SK-N-SH treated with all-trans-retinoic acid at 6 μM for 48 hours (cell line): Measurements from ENCODE around the gene KRTAP13-2.

ENCODE experiments used
- ATAC-seq: fragments of 200-7000 bp; cut with Tn5 transposase; 3 replicates; pipeline ENCODE4 v1.9.1; 2020; ENCODE audit warnings: mild to moderate bottlenecking, moderate library complexity
- BACH2 ChIP-seq: fragments of 250-450 bp; sonication (Bioruptor Pico); IDR thresholded peaks from 2 replicates; pipeline ENCODE4 v1.9.0; 2021; ENCODE audit warnings: mild to moderate bottlenecking, borderline replicate concordance
- CSDC2 ChIP-seq: fragments of 250-450 bp; sonication (Bioruptor Pico); IDR thresholded peaks from 2 replicates; pipeline ENCODE4 v1.5.0; 2020; ENCODE audit warnings: mild to moderate bottlenecking, moderate library complexity
- CSRNP3 ChIP-seq: fragments of 250-450 bp; sonication (Bioruptor Pico); IDR thresholded peaks from 2 replicates; pipeline ENCODE4 v1.5.1; 2021; ENCODE audit warnings: mild to moderate bottlenecking, moderate library complexity
- ESRRG ChIP-seq: fragments of 250-450 bp; sonication (Bioruptor Pico); IDR thresholded peaks from 2 replicates; pipeline ENCODE4 v1.6.1; 2021; ENCODE audit warnings: mild to moderate bottlenecking
- GLIS3 ChIP-seq: fragments of 250-450 bp; sonication (Bioruptor Pico); IDR thresholded peaks from 2 replicates; pipeline ENCODE4 v1.5.0; 2020; ENCODE audit warnings: mild to moderate bottlenecking, moderate library complexity
- ISL1 ChIP-seq: fragments of 250-450 bp; sonication (Bioruptor Pico); IDR thresholded peaks from 2 replicates; pipeline ENCODE4 v2.1.2; 2022; ENCODE audit warnings: mild to moderate bottlenecking, moderate library complexity
- OSR1 ChIP-seq: fragments of 250-450 bp; sonication (Bioruptor Pico); IDR thresholded peaks from 2 replicates; pipeline ENCODE4 v1.8.0; 2022; ENCODE audit warnings: moderate library complexity, mild to moderate bottlenecking, inconsistent platforms
- PATZ1 ChIP-seq: fragments of 250-450 bp; sonication (Bioruptor Pico); IDR thresholded peaks from 2 replicates; pipeline ENCODE4 v1.8.0; 2020; ENCODE audit warnings: mild to moderate bottlenecking, moderate library complexity, borderline replicate concordance
- POU6F1 ChIP-seq: fragments of 250-450 bp; sonication (Bioruptor Pico); IDR thresholded peaks from 2 replicates; pipeline ENCODE4 v1.8.0; 2021; ENCODE audit warnings: low read depth, mild to moderate bottlenecking, moderate library complexity, borderline replicate concordance
- SNAI2 ChIP-seq: fragments of 250-450 bp; sonication (Bioruptor Pico); IDR thresholded peaks from 2 replicates; pipeline ENCODE4 v1.5.0; 2020; ENCODE audit warnings: mild to moderate bottlenecking, moderate library complexity
- TCF4 ChIP-seq: fragments of 250-450 bp; sonication (Bioruptor Pico); IDR thresholded peaks from 2 replicates; pipeline ENCODE4 v1.8.0; 2021; ENCODE audit warnings: mild to moderate bottlenecking, moderate library complexity, borderline replicate concordance
- TOX ChIP-seq: fragments of 250-450 bp; sonication (Bioruptor Pico); IDR thresholded peaks from 2 replicates; pipeline ENCODE4 v1.8.0; 2021; ENCODE audit warnings: mild to moderate bottlenecking, moderate library complexity, borderline replicate concordance
- TSHZ2 ChIP-seq: fragments of 250-450 bp; sonication (Bioruptor Pico); IDR thresholded peaks from 2 replicates; pipeline ENCODE4 v1.5.0; 2020; ENCODE audit warnings: mild to moderate bottlenecking, moderate library complexity
- ZC3H10 ChIP-seq: fragments of 250-450 bp; sonication (Bioruptor Pico); IDR thresholded peaks from 2 replicates; pipeline ENCODE4 v1.5.1; 2021; ENCODE audit warnings: mild to moderate bottlenecking, moderate library complexity
- ZFP3 ChIP-seq: fragments of 250-450 bp; sonication (Bioruptor Pico); IDR thresholded peaks from 2 replicates; pipeline ENCODE4 v1.5.0; 2020; ENCODE audit warnings: mild to moderate bottlenecking, moderate library complexity
- ZFP30 ChIP-seq: fragments of 450-650 bp; formaldehyde crosslinking; IDR thresholded peaks from 2 replicates; pipeline ENCODE4 v1.5.0; 2022; ENCODE audit warnings: mild to moderate bottlenecking, moderate library complexity
- ZNF565 ChIP-seq: fragments of 450-650 bp; formaldehyde crosslinking; conservative IDR thresholded peaks from 2 replicates; pipeline ENCODE4 v1.5.0; 2020; ENCODE audit warnings: low read depth, mild to moderate bottlenecking, moderate library complexity
- ZNF70 ChIP-seq: fragments of 450-650 bp; formaldehyde crosslinking; IDR thresholded peaks from 2 replicates; pipeline ENCODE4 v1.5.0; 2020; ENCODE audit warnings: mild to moderate bottlenecking, moderate library complexity
- ZNF8 ChIP-seq: fragments of 450-650 bp; formaldehyde crosslinking; IDR thresholded peaks from 2 replicates; pipeline ENCODE4 v1.5.0; 2020; ENCODE audit warnings: mild to moderate bottlenecking, moderate library complexity

The KRTAP13-2 gene

GRCh38 chr21:30337772-30338171 lies 34.3 kb downstream of the KRTAP13-2 start:
- TF ChIP-seq TCF4 (CRISPR knock-in tag) (no peak), SNAI2 (no peak), PATZ1 (CRISPR knock-in tag) (no peak), ZNF8 (no peak), ZFP30 (CRISPR knock-in tag) (no peak)
- no peak for ATAC-seq

GRCh38 chr21:30337276-30337744 lies 34.8 kb downstream of the KRTAP13-2 start, which contains the start of gene KRTAP27-1:
KRTAP27-1 (minus strand) TSS chr21:30337694; CDS start chr21:30337668, 26 bp downstream.
- TF ChIP-seq OSR1 (no peak), ZNF565 (CRISPR knock-in tag) (no peak), SNAI2 (no peak), ZC3H10 (CRISPR knock-in tag) (no peak), TCF4 (CRISPR knock-in tag) (no peak), POU6F1 (CRISPR knock-in tag) (no peak), BACH2 (CRISPR knock-in tag) (no peak), ISL1 (CRISPR knock-in tag) (no peak), ZFP3 (no peak), ZNF70 (CRISPR knock-in tag) (no peak), ZFP30 (CRISPR knock-in tag) (no peak), CSRNP3 (CRISPR knock-in tag) (no peak), ZNF8 (no peak), GLIS3 (CRISPR knock-in tag) (no peak)
- ATAC-seq, result no peak

- ATAC-seq, result no peak
- no peak for TF ChIP-seq TSHZ2 (CRISPR knock-in tag)
- no peak for TF ChIP-seq TCF4 (CRISPR knock-in tag)
- no peak for TF ChIP-seq ISL1 (CRISPR knock-in tag)
- TF ChIP-seq TOX, result no peak
- no peak for TF ChIP-seq ZNF565 (CRISPR knock-in tag)
- no peak for TF ChIP-seq OSR1
- no peak for TF ChIP-seq ESRRG (CRISPR knock-in tag)
- no peak for TF ChIP-seq ZC3H10 (CRISPR knock-in tag)
- TF ChIP-seq ZNF8, result no peak
- TF ChIP-seq GLIS3 (CRISPR knock-in tag), result no peak
- no peak for TF ChIP-seq ZFP3
- no peak for TF ChIP-seq SNAI2
- no peak for TF ChIP-seq CSDC2 (CRISPR knock-in tag)
- no peak for TF ChIP-seq PATZ1 (CRISPR knock-in tag)
- TF ChIP-seq, all 23 proteins: peak for 0
These were observed 35.5 kb downstream of the KRTAP13-2 start for GRCh38 chr21:30336596-30336995.
